Gastrocnemius medialis (tissue), 4 donors: Measurements from ENCODE around the gene HOXB6. TPM values are rescaled to one million over a fixed set of nuclear protein-coding genes. Genes with fewer than 3 reads are reported as not detected.

Experiments
- ATAC-seq, 2 donors: fragments of 150-250 bp; one replicate each; pipeline ENCODE4 v1.9.1; 2016
- DNase-seq, 2 donors: peaks; one replicate each; pipeline ENCODE4 v3.0.0-alpha.2; 2019
- H3K27ac ChIP-seq, 4 donors: fragments of 200-600 bp; sonication (generic); 1 replicate in 1 of 4; 2 replicates in 3 of 4; pipeline ENCODE4 v1.5.1; 2016 to 2018; ENCODE audit warnings: mild to moderate bottlenecking in 2 of 4, moderate library complexity in 1 of 4
- H3K27me3 ChIP-seq, 3 donors: fragments of 200-600 bp; sonication (generic) in 2 of 3; 1 replicate in 1 of 3; 2 replicates in 2 of 3; pipeline versions ENCODE4 v1.5.1 to v1.6.0; 2016 to 2019; ENCODE audit warnings: mild to moderate bottlenecking in 1 of 3, moderate library complexity in 1 of 3
- H3K36me3 ChIP-seq, 2 donors: fragments of 200-600 bp; sonication (generic) in 1 of 2; one replicate each; pipeline ENCODE4 v1.5.1; 2017 to 2018
- H3K4me1 ChIP-seq, 2 donors: fragments of 200-600 bp; sonication (generic) in 1 of 2; one replicate each; pipeline ENCODE4 v1.5.1; 2016 to 2017; ENCODE audit warnings: mild to moderate bottlenecking in 2 of 2
- H3K4me3 ChIP-seq, 4 donors: fragments of 200-600 bp; sonication (generic) in 3 of 4; 1 replicate in 1 of 4; 2 replicates in 3 of 4; pipeline ENCODE4 v1.5.1; 2016 to 2019; ENCODE audit warnings: mild to moderate bottlenecking in 2 of 4
- H3K9me3 ChIP-seq, 3 donors: fragments of 200-600 bp; sonication (generic) in 2 of 3; 1 replicate in 1 of 3; 2 replicates in 2 of 3; pipeline ENCODE4 v1.5.1; 2016 to 2019
- CTCF ChIP-seq, 5 experiments: fragments of 450-650 bp in 3 of 5; fragments of 200-600 bp in 2 of 5; sonication (generic) in 2 of 5; IDR thresholded peaks in 4 of 5; conservative IDR thresholded peaks in 1 of 5; 1 replicate in 4 of 5; 2 replicates in 1 of 5; pipeline ENCODE4 v1.5.1; 2016 to 2019; ENCODE audit warnings: antibody characterized with exemption in 5 of 5, mild to moderate bottlenecking in 3 of 5, moderate library complexity in 3 of 5
- POLR2A ChIP-seq, 2 donors: fragments of 450-650 bp; IDR thresholded peaks; one replicate each; pipeline ENCODE4 v1.6.1; 2017; ENCODE audit warnings: antibody characterized with exemption in 2 of 2, mild to moderate bottlenecking in 2 of 2, moderate library complexity in 2 of 2
- in situ Hi-C, 4 donors: fragments of 200-750 bp; cut with MboI; loops; one replicate each; pipeline versions ENCODE4 v1.15.0 to v1.8.0; 2017; ENCODE audit warnings: low sequenced_read_pairs in 4 of 4
- intact Hi-C: fragments of 100-400 bp; cut with DNase I; formaldehyde crosslinking; loops from one replicate; pipeline ENCODE4 v1.15.1; 2023; ENCODE audit warnings: low total_unique reads
- total RNA-seq, 4 donors: library from RNA; depleted of rRNA; stranded (reverse); fragments of >200 nt; gene quantifications; one replicate each; pipeline versions ENCODE4 v1.1.0 to v1.2.3, GENCODE V29; 2016

The HOXB6 gene
- total RNA-seq, 4 donors from 2014 or later: 0.55 to 3.0 (median 1.3) TPM

GRCh38 chr17:48631693-48632578 lies 27.1 kb upstream of the HOXB6 start:
- peaks cover 2 to 6% of the 10 kb centered on the region in 2 donors for H3K4me1 ChIP-seq
- peaks cover 99 to 100% (median 100%) of the 10 kb centered on the region in 3 donors for H3K27me3 ChIP-seq
- intact Hi-C loops (no loop called here), in situ Hi-C loops (loop anchor here in 1 of 4 donors (25.0 kb wide), 1 partner anchor 105 kb away; the partner anchor contains the start of gene HOXB13)
- no peak for ATAC-seq
- H3K4me3 ChIP-seq: no peak overlapping the region
- no peak for DNase-seq
- no peak for TF ChIP-seq CTCF (IDR thresholded peaks at IDR 0.05 in 4 of 5, conservative IDR thresholded peaks at IDR 0.05 in 1 of 5)
- no peak for TF ChIP-seq POLR2A (IDR thresholded peaks at IDR 0.05)
- no peaks in the 10 kb centered on the region for H3K9me3 ChIP-seq
- no peaks in the 10 kb centered on the region for H3K36me3 ChIP-seq
- no peak overlapping the region for H3K27ac ChIP-seq

- H3K27ac ChIP-seq: no peak overlapping the region
- peaks cover 4 to 12% of the 10 kb centered on the region in 2 donors for H3K4me1 ChIP-seq
- H3K36me3 ChIP-seq: no peaks in the 10 kb centered on the region
- in situ Hi-C loops (loop anchor here in 1 of 4 donors (25.0 kb wide), 1 partner anchor 106 kb away; the partner anchor contains the start of gene HOXB13), intact Hi-C loops (no loop called here)
- no peak for ATAC-seq
- H3K9me3 ChIP-seq: no peaks in the 10 kb centered on the region
- no peak for DNase-seq
- no peak for TF ChIP-seq CTCF (IDR thresholded peaks at IDR 0.05 in 4 of 5, conservative IDR thresholded peaks at IDR 0.05 in 1 of 5)
- no peak for TF ChIP-seq POLR2A (IDR thresholded peaks at IDR 0.05)
- H3K27me3 ChIP-seq: peaks cover 96 to 100% (median 100%) of the 10 kb centered on the region in 3 donors
- H3K4me3 ChIP-seq: no peak overlapping the region
Observed at GRCh38 chr17:48630925-48631692, 26.3 kb upstream of the HOXB6 start.

- peaks cover 95 to 100% (median 98%) of the 10 kb centered on the region in 3 donors for H3K27me3 ChIP-seq
- in situ Hi-C loops: loop anchor here in 1 of 4 donors (25.0 kb wide), 1 partner anchor 107 kb away; the partner anchor contains the start of gene HOXB13
Observed at GRCh38 chr17:48630009-48630924, 25.5 kb upstream of the HOXB6 start.

GRCh38 chr17:48629411-48629759 lies 24.6 kb upstream of the HOXB6 start:
- intact Hi-C loops: no loop called here
- ATAC-seq (no peak), DNase-seq (no peak)
- no peak overlapping the region for H3K27ac ChIP-seq
- H3K4me3 ChIP-seq: no peak overlapping the region
- in situ Hi-C loops: loop anchor here in 1 of 4 donors (10.0 to 25.0 kb wide), 2 partner anchors 108 to 325 kb away; partner anchors contain the start of gene HOXB13
- no peaks in the 10 kb centered on the region for H3K36me3 ChIP-seq
- no peaks in the 10 kb centered on the region for H3K9me3 ChIP-seq
- peaks cover 13 to 26% of the 10 kb centered on the region in 2 donors for H3K4me1 ChIP-seq
- TF ChIP-seq POLR2A (IDR thresholded peaks at IDR 0.05): no peak
- no peak for TF ChIP-seq CTCF (IDR thresholded peaks at IDR 0.05 in 4 of 5, conservative IDR thresholded peaks at IDR 0.05 in 1 of 5)
- peaks cover 95 to 100% (median 98%) of the 10 kb centered on the region in 3 donors for H3K27me3 ChIP-seq

More at GRCh38 chr17:48630009-48630924, 25.5 kb upstream of the HOXB6 start:
- Histone ChIP-seq H3K4me1 (peaks cover 11 to 20% of the 10 kb centered on the region in 2 donors), H3K4me3 (no peak overlapping the region), H3K27ac (no peak overlapping the region), H3K9me3 (no peaks in the 10 kb centered on the region), H3K36me3 (no peaks in the 10 kb centered on the region)
- ATAC-seq (no peak), DNase-seq (no peak)
- intact Hi-C loops: no loop called here
- TF ChIP-seq POLR2A (IDR thresholded peaks at IDR 0.05): no peak
